BE2C (cell line): ENCODE results near the gene PTGDS.

Experiments used
- DNase-seq: peaks from one replicate; pipeline ENCODE4 v3.0.0-alpha.2; 2020
- H3K27me3 ChIP-seq: fragments of 250-450 bp; sonication (Bioruptor Pico); 2 replicates; pipeline ENCODE4 v1.5.1; 2020; ENCODE audit warnings: mild to moderate bottlenecking
- H3K36me3 ChIP-seq: fragments of 250-450 bp; sonication (Bioruptor Pico); 2 replicates; pipeline ENCODE4 v1.5.1; 2020; ENCODE audit warnings: mild to moderate bottlenecking
- H3K4me1 ChIP-seq: fragments of 250-450 bp; sonication (Bioruptor Pico); 2 replicates; pipeline ENCODE4 v1.5.1; 2020
- H3K4me3 ChIP-seq: 2 replicates; pipeline ENCODE4 v1.5.1; 2011; ENCODE audit warnings: low read depth, low read length
- H3K9me3 ChIP-seq: fragments of 250-450 bp; sonication (Bioruptor Pico); 2 replicates; pipeline ENCODE4 v1.5.1; 2020
- CTCF ChIP-seq: IDR thresholded peaks from 2 replicates; pipeline ENCODE4 v1.5.1; 2012; ENCODE audit warnings: mild to moderate bottlenecking, low read depth, low read length

Gene PTGDS

GRCh38 chr9:136941231-136942111 is 35.8 kb upstream of the PTGDS start:
- Histone ChIP-seq H3K9me3 (no peaks in the 10 kb centered on the region), H3K4me3 (no peak overlapping the region), H3K36me3 (peaks cover 44% of the 10 kb centered on the region), H3K27me3 (no peaks in the 10 kb centered on the region), H3K4me1 (no peaks in the 10 kb centered on the region)
- no peak for TF ChIP-seq CTCF
- DNase-seq: peak; percentile 15

GRCh38 chr9:136942112-136942880 is 35.0 kb upstream of the PTGDS start:
- DNase-seq: peak; percentile 20
- H3K9me3 ChIP-seq: no peaks in the 10 kb centered on the region
- TF ChIP-seq CTCF: no peak
- H3K27me3 ChIP-seq: no peaks in the 10 kb centered on the region
- no peak overlapping the region for H3K4me3 ChIP-seq
- H3K36me3 ChIP-seq: peaks cover 44% of the 10 kb centered on the region
- H3K4me1 ChIP-seq: no peaks in the 10 kb centered on the region

- no peak for TF ChIP-seq CTCF
- no peaks in the 10 kb centered on the region for H3K27me3 ChIP-seq
- H3K4me1 ChIP-seq: no peaks in the 10 kb centered on the region
- peaks cover 38% of the 10 kb centered on the region for H3K36me3 ChIP-seq
- no peak overlapping the region for H3K4me3 ChIP-seq
- peak; percentile 9 for DNase-seq
- H3K9me3 ChIP-seq: no peaks in the 10 kb centered on the region
Measured at GRCh38 chr9:136942881-136943230, 34.4 kb upstream of the PTGDS start.

- H3K4me3 ChIP-seq: peak overlapping the region; percentile 79
- peak; percentile 61 for DNase-seq
- H3K4me1 ChIP-seq: no peaks in the 10 kb centered on the region
- peaks cover 36% of the 10 kb centered on the region for H3K36me3 ChIP-seq
- H3K27me3 ChIP-seq: no peaks in the 10 kb centered on the region
- H3K9me3 ChIP-seq: no peaks in the 10 kb centered on the region
- no peak for TF ChIP-seq CTCF
Measured at GRCh38 chr9:136943291-136944211, 33.8 kb upstream of the PTGDS start.

- Histone ChIP-seq H3K9me3 (no peaks in the 10 kb centered on the region), H3K27me3 (no peaks in the 10 kb centered on the region), H3K36me3 (peaks cover 34% of the 10 kb centered on the region), H3K4me1 (no peaks in the 10 kb centered on the region), H3K4me3 (peak overlapping the region; percentile 79)
- no peak for DNase-seq
- TF ChIP-seq CTCF: no peak
Measured at GRCh38 chr9:136944212-136944518, 33.1 kb upstream of the PTGDS start.
